ENCODE measurements around the gene VWA5B1.

DNA sequence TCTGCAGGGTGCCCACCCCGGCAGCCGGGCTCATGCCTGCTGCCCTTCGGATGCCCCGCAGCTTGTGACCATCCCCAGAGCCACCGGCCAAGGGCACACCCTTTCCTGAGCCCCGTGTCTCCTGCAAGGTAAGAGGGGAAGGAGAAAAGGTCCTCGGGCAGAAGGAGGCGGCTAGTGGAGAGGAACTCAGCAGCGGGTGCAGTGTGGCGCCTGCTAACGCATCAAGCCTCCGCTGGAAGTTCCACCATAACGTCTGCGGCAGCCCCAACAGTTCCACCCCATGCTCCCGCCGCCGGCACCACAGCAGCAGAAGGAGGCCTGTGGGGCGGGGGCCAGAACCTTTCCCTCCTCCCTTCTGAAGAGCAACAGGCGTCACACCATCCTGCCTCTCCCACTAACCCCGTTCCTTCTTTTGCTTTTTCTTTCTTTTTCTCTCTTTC is 990 bp downstream of the VWA5B1 start:
- TF ChIP-seq CTCF (IDR thresholded peaks at IDR 0.05; ENCODE audit: low read length) (no peak), EZH2 (optimal IDR thresholded peaks at IDR 0.05; ENCODE audit: low read depth, low read length) (no peak), EZH2phosphoT487 (IDR thresholded peaks at IDR 0.05; ENCODE audit: low read length) (no peak)
